ENCODE measurements around the gene VAMP8. TPM values are rescaled to one million over a fixed set of nuclear protein-coding genes. Genes with fewer than 3 reads are reported as not detected.
"Not testable (repeated sequence)": the region's sequence is repeated elsewhere in the genome, so short reads cannot be mapped to it uniquely, and the experiment has no call there.

The VAMP8 gene
- total RNA-seq, 1 donor from 2014 or later = 86.1 TPM

DNA sequence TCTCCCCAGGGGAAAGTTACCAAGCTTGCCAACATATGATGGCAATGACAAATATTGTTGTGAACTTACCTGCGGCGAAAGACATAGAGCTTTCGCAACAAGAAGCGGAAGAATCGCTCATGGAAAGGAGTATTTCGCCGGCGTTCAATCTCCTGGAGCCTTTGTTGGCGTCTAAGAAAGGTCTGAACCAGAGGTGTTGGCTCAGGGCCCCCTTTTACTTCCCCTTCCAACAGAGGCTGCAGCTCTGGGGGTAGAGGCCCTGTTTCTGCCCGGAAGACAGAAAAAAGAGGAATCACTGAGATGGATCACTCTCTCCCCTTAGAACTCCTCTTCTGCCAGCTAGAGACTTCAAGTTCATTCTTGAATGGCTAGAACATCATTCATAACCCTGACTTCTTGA is 26.9 kb upstream of the VAMP8 start:
- Mint-ChIP-seq H3K9me3 (no peaks in the 10 kb centered on the region), H3K4me3 (no peak overlapping the region), H3K27ac (no peak overlapping the region), H3K4me1 (ENCODE audit: low read depth) (peaks cover 8% of the 10 kb centered on the region), H3K27me3 (ENCODE audit: insufficient read depth) (no peaks in the 10 kb centered on the region), H3K36me3 (ENCODE audit: low read depth) (peaks cover 46% of the 10 kb centered on the region)
- intact Hi-C loops (cut with micrococcal nuclease) = no loop called here
- no peak for DNase-seq (ENCODE audit: low spot score)

DNA sequence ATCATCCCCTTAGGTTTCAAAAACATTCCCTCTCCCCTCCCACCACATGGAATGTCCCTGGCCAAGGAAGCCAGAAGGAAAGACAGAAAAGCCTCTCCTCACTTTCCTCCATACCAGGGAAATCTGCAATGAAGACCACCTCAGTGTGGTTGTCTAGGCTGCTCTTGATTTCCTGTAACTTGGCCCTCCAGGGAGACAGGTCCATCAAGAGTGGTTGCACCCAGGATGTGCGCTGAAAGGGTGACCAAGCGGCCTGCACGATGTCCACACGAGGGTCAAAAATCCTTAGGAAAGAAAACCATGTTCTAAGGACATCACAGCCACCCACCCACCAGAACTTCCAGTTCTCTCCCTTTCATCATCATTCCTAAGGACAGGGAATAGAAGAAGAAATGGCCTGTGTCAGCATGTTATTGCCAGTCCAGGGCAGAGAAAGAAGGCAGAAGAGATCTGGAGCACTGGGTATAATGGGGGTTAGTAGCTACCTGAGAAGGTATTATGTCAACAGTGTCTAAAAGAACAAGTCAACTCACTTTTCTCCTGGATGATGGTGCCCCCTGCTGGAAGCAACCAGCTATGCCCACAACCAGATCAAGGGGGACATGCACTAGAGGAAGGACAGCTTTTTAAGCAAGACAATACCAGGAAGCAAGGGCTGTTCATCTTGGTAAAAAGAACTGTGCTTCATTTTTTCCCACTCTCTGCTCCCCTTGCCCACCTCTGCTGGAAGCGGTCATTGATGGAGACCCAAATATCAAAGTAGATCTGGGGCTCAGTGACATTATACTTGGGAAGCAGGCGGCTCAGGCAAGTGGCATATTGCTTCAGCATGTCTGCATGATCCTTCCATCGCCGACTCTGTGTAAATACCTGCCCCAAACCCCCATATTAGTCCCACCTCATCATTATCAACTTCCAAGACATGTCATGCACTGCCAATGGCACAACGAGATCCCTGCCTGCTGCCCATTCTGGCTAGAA is 25.4 kb upstream of the VAMP8 start:
- intact Hi-C loops (cut with micrococcal nuclease) = loop anchor here (1.0 to 2.0 kb wide), 5 partner anchors 13 to 225 kb away; partner anchors contain the start of genes ELMOD3, MAT2A, RETSAT and TGOLN2
- no peak overlapping the region for H3K27ac Mint-ChIP-seq
- peaks cover 8% of the 10 kb centered on the region for H3K4me1 Mint-ChIP-seq (ENCODE audit: low read depth)
- DNase-seq (ENCODE audit: low spot score) = peak; percentile 80
- H3K27me3 Mint-ChIP-seq (ENCODE audit: insufficient read depth) = no peaks in the 10 kb centered on the region
- H3K9me3 Mint-ChIP-seq = no peaks in the 10 kb centered on the region
- peaks cover 37% of the 10 kb centered on the region for H3K36me3 Mint-ChIP-seq (ENCODE audit: low read depth)
- H3K4me3 Mint-ChIP-seq = no peak overlapping the region

DNA sequence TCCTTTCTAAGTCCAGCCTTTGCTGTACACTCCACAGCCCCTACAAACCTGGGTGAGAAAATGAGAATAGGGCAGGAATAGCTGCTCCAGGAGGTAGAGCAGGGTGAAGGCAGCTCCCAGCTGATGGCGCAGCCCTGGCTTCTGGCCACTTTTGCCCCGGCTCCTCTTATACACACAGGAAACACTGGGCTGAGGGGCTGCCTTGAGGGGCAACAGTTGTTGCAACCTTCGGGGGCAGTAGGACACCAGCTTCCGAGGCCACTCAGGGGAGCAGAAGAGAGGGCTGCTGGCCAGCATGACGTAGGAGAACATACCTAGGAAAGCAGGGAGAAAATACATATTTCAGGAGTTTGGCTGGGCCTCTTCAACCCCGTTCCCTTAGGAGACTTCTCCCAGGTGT is 24.2 kb upstream of the VAMP8 start:
- DNase-seq (ENCODE audit: low spot score) = no peak
- no peaks in the 10 kb centered on the region for H3K9me3 Mint-ChIP-seq
- H3K27ac Mint-ChIP-seq = no peak overlapping the region
- H3K36me3 Mint-ChIP-seq (ENCODE audit: low read depth) = peaks cover 35% of the 10 kb centered on the region
- no peaks in the 10 kb centered on the region for H3K27me3 Mint-ChIP-seq (ENCODE audit: insufficient read depth)
- intact Hi-C loops (cut with micrococcal nuclease) = loop anchor here (2.0 kb wide), 2 partner anchors 198 to 226 kb away; partner anchors contain the start of genes ELMOD3, RETSAT and TGOLN2
- H3K4me1 Mint-ChIP-seq (ENCODE audit: low read depth) = peaks cover 13% of the 10 kb centered on the region
- H3K4me3 Mint-ChIP-seq = no peak overlapping the region

DNA sequence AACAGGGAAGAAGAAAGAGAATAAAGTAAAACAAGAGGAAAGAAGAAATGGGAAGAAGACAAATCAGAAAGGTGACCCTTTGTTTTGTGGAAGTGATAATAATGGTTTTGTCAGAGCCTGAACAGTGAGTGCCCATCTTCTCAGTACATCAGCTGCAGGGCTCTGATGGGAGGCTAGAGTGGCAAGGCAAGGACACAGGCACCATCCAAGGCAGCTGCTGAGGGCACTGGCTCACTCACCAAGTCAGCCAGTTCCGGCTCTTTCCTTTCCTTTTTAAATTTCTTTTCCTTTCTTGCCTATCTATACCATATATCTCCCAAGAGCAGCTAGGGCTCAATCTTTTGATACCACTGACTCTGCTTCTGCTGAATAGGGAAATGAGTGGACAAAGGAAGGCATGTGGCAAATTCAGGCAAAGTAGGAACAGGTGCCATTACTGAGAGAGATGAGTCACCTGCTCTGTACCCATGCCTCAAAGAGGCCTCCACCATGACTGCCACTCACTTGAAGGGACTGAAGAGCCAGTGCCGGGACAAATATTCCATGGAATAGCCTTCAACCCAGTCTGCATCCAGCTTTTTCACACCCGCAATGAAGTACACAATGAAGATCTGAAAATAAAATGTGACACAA is 22.3 kb upstream of the VAMP8 start:
- Mint-ChIP-seq H3K9me3 (no peaks in the 10 kb centered on the region), H3K27ac (no peak overlapping the region), H3K36me3 (ENCODE audit: low read depth) (peaks cover 35% of the 10 kb centered on the region)

DNA sequence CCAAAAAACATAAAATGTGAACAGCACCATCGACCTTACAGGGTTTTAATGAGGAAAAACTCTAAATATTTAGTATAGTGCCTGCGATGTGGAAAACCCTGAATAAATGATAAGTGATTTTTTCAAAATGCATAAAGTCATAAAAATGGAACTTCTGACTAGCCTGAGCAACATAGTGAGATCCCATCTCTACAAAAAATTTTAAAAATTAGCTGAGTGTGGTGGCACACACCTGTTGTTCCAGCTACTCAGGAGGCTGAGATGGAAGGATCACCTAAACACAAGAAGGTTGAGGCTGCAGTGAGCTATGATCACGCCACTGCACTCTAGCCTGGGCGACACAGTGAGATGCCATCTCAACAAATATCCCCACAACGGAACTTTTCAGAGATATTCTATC is 20.3 kb upstream of the VAMP8 start:
- Mint-ChIP-seq H3K27ac (no peak overlapping the region), H3K27me3 (ENCODE audit: insufficient read depth) (no peaks in the 10 kb centered on the region), H3K36me3 (ENCODE audit: low read depth) (peaks cover 20% of the 10 kb centered on the region), H3K4me1 (ENCODE audit: low read depth) (peaks cover 32% of the 10 kb centered on the region), H3K4me3 (no peak overlapping the region), H3K9me3 (no peaks in the 10 kb centered on the region)
- no peak for DNase-seq (ENCODE audit: low spot score)
- intact Hi-C loops (cut with micrococcal nuclease) = no loop called here

More for the DNA sequence above, 22.3 kb upstream of the VAMP8 start:
- Mint-ChIP-seq H3K4me1 (ENCODE audit: low read depth) (peaks cover 25% of the 10 kb centered on the region), H3K4me3 (no peak overlapping the region), H3K27me3 (ENCODE audit: insufficient read depth) (no peaks in the 10 kb centered on the region)
- DNase-seq (ENCODE audit: low spot score) = no peak
- intact Hi-C loops (cut with micrococcal nuclease) = no loop called here

DNA sequence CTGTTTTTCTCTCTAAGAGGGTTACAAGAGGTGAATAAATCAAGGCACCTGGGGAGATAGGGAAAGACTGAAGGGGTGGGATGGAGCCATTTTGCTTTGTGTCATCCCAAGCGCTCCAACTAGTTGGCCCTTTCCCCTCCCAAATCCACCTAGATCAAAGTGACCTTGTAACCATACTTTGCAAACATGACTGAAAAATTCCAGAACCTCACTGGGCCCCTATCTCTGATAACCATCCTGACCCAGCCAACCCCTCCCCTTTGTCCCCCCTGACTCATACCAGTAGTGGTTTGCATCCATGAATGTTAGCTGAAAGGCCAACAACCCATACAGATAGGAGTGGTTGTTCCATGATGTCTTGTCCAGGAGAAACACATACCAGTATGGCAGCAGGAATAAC is 19.2 kb upstream of the VAMP8 start:
- H3K27ac Mint-ChIP-seq = no peak overlapping the region
- H3K36me3 Mint-ChIP-seq (ENCODE audit: low read depth) = peaks cover 17% of the 10 kb centered on the region
- H3K4me3 Mint-ChIP-seq = no peak overlapping the region
- peaks cover 27% of the 10 kb centered on the region for H3K4me1 Mint-ChIP-seq (ENCODE audit: low read depth)
- no peaks in the 10 kb centered on the region for H3K9me3 Mint-ChIP-seq
- intact Hi-C loops (cut with micrococcal nuclease) = no loop called here
- no peaks in the 10 kb centered on the region for H3K27me3 Mint-ChIP-seq (ENCODE audit: insufficient read depth)
- no peak for DNase-seq (ENCODE audit: low spot score)

DNA sequence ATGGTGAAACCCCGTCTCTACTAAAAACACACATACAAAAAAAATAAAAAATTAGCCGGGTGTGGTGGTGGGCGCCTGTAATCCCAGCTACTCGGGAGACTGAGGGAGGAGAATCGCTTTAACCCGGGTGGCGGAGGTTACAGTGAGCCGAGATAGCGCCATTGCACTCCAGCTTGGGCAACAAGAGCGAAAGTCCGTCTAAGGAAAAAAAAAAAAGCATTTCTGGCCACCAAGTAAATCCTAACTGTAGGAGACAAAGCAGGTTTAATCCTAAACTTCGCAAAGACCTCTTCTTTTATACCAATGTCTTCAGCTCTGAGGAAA is 17.0 kb upstream of the VAMP8 start:
- H3K36me3 Mint-ChIP-seq (ENCODE audit: low read depth); DNase-seq (ENCODE audit: low spot score); H3K9me3 Mint-ChIP-seq; H3K27me3 Mint-ChIP-seq (ENCODE audit: insufficient read depth): not testable (repeated sequence)
- peak overlapping the region; percentile 81 for H3K27ac Mint-ChIP-seq
- intact Hi-C loops (cut with micrococcal nuclease) = loop anchor here (2.0 kb wide), 1 partner anchor 56 kb away; the partner anchor contains the start of gene USP39
- H3K4me1 Mint-ChIP-seq (ENCODE audit: low read depth) = peaks cover 36% of the 10 kb centered on the region
- peak overlapping the region; percentile 94 for H3K4me3 Mint-ChIP-seq

DNA sequence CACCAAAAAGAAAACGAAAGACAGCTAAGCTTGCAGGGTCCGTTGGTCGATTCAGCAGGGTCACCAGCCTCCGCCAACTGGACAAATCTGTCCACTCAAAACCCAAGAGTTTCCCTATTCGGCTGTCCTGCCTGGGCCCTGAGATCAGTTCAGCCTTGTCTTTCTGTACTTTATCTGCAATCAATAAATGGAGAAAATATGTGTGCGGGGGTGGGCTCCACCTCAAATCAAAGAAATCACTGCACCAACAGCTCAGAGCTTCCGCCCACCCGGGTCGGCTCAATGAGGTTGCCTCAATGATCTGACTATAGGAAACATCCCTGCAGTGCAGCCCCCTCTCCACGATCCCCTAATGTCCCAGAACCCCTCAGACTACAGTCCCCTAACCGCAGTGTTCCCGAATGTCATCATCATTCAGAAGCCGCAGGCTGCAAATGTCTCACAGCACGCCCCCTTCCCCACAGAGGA is 16.5 kb upstream of the VAMP8 start:
- Mint-ChIP-seq H3K4me1 (ENCODE audit: low read depth) (peaks cover 36% of the 10 kb centered on the region), H3K27me3 (ENCODE audit: insufficient read depth) (no peaks in the 10 kb centered on the region), H3K4me3 (peak overlapping the region; percentile 94), H3K9me3 (no peaks in the 10 kb centered on the region), H3K27ac (peak overlapping the region; percentile 81), H3K36me3 (ENCODE audit: low read depth) (peaks cover 8% of the 10 kb centered on the region)
- DNase-seq (ENCODE audit: low spot score) = no peak
- intact Hi-C loops (cut with micrococcal nuclease) = loop anchor here (1.0 to 2.0 kb wide), 7 partner anchors 17 to 207 kb away; partner anchors contain the start of genes ELMOD3, MAT2A, RETSAT and RNF181

DNA sequence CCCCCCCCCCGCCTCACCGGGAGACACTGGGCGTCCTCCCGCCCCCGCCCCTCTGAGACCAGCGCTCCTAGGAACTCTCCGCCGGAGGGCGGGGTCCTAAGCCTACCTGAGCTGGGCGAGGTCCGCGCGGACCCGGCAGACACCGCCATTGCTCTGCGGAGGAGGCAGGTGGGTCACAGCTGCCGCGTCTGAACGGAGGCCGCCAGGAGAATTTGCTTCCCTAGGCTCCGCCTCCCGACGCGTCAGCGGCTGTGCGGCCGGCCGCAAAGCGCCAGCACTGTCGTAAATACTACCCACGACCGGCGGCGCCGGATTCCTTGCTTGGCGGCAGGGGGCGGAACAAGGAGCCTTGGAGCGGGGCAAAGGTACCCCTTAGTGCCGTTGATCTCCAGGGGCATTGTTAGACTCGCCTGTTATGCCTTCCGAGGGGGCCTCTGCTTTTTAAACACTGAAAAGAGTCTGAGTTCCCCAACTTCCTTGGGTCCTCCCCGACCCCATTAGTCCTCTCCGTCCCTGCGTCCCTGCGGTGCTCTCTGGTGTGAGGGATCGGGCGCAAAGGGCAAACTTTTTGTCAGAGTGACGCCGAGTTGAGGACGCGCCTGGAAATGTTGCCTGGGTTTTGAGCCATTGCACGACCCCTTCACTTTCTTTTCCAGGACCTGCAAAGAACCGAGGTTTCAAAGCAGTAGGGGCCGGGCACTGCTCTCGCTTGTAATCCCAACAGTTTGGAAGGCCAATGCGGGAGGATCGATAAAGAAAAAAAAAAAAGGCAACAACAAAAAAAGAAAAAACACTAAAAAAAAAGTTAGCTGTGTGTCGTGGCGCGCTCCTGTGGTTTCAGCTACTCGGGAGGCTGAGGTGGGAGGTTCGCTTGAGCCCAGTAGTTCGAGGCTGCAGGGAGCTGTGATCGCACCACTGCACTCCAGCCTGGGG is 15.8 kb upstream of the VAMP8 start, which contains the start of gene GGCX:
Gene GGCX (minus strand): TSS at position 214 of the 933 bp plus-strand sequence. CDS start 65 bp downstream, at position 149.
- H3K36me3 Mint-ChIP-seq (ENCODE audit: low read depth) = peaks cover 5% of the 10 kb centered on the region
- H3K9me3 Mint-ChIP-seq = no peaks in the 10 kb centered on the region
- peaks cover 36% of the 10 kb centered on the region for H3K4me1 Mint-ChIP-seq (ENCODE audit: low read depth)
- DNase-seq (ENCODE audit: low spot score) = peak; percentile 88
- intact Hi-C loops (cut with micrococcal nuclease) = loop anchor here (1.0 to 2.0 kb wide), 7 partner anchors 17 to 207 kb away; partner anchors contain the start of genes ELMOD3, MAT2A, RETSAT and RNF181
- peak within 1 kb of the TSS; percentile 81 for H3K27ac Mint-ChIP-seq
- H3K27me3 Mint-ChIP-seq (ENCODE audit: insufficient read depth) = no peaks in the 10 kb centered on the region
- H3K4me3 Mint-ChIP-seq = peak within 1 kb of the TSS; percentile 94

DNA sequence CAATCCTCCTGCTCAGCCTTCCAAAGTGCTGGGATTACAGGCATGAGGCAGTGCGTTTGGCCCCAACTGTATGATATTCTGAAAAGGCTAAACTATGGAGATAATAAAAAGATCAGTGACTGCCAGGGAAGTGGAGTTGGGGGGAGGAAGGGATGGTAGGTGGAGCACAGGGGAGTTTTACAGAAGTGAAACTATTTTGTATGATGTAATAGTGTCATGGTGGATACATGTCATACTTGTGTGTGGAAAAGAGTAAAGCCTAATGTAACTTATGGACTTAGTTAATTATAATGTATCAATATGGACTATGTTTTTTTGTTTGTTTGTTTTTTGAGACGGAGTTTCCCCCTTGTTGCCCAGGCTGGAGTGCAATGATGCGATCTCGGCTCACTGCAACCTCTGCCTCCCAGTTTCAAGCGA is 13.2 kb upstream of the VAMP8 start:
- H3K27ac Mint-ChIP-seq = no peak overlapping the region
- H3K27me3 Mint-ChIP-seq (ENCODE audit: insufficient read depth) = peaks cover 3% of the 10 kb centered on the region
- no peaks in the 10 kb centered on the region for H3K36me3 Mint-ChIP-seq (ENCODE audit: low read depth)
- intact Hi-C loops (cut with micrococcal nuclease) = no loop called here
- H3K4me1 Mint-ChIP-seq (ENCODE audit: low read depth) = peaks cover 27% of the 10 kb centered on the region
- DNase-seq (ENCODE audit: low spot score) = no peak
- H3K4me3 Mint-ChIP-seq = no peak overlapping the region
- H3K9me3 Mint-ChIP-seq = no peaks in the 10 kb centered on the region

DNA sequence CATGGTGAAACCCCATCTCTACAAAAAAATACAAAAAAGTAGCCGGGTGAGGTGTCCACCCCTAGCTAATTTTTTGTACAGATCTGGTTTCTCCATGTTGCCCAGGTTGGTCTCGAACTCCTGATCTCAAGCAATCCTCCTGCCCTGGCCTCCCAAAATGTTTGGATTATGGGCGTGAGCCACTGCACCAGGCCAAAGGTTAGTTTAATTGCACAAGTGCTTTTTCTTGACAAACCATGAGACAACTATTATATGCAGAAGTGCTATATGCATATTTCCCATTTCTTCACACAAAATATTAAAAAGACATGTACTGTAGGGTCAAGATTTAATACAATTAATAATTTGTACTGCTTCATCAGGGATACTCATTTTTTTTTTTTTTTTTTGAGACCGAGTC is 11.1 kb upstream of the VAMP8 start:
- no peak for DNase-seq (ENCODE audit: low spot score)
- H3K9me3 Mint-ChIP-seq = no peaks in the 10 kb centered on the region
- peaks cover 9% of the 10 kb centered on the region for H3K4me1 Mint-ChIP-seq (ENCODE audit: low read depth)
- no peak overlapping the region for H3K4me3 Mint-ChIP-seq
- no peak overlapping the region for H3K27ac Mint-ChIP-seq
- intact Hi-C loops (cut with micrococcal nuclease) = no loop called here
- H3K36me3 Mint-ChIP-seq (ENCODE audit: low read depth) = no peaks in the 10 kb centered on the region
- peaks cover 17% of the 10 kb centered on the region for H3K27me3 Mint-ChIP-seq (ENCODE audit: insufficient read depth)

DNA sequence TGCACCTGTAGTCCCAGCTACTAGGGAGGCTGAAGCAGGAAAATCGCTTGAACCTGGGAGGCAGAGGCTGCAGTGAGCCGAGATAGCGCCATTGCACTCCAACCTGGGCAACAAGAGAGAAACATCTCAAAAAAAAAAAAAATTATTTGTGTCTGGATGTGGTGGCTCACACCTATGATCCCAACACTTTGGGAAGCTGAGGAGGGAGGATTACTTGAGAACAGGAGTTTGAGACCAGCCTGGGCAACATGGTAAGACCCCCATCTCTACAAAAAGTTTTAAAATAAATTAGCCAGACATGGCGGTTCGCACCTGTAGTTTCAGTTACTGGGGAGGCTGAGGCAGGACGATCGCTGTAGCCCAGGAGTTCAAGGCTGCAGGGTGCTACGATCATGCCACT is 1.6 kb upstream of the VAMP8 start:
- H3K4me1 Mint-ChIP-seq (ENCODE audit: low read depth) = peaks cover 35% of the 10 kb centered on the region
- H3K4me3 Mint-ChIP-seq = no peak overlapping the region
- H3K36me3 Mint-ChIP-seq (ENCODE audit: low read depth) = peaks cover 7% of the 10 kb centered on the region
- no peak overlapping the region for H3K27ac Mint-ChIP-seq
- peaks cover 13% of the 10 kb centered on the region for H3K27me3 Mint-ChIP-seq (ENCODE audit: insufficient read depth)
- no peaks in the 10 kb centered on the region for H3K9me3 Mint-ChIP-seq
- intact Hi-C loops (cut with micrococcal nuclease) = no loop called here
- DNase-seq (ENCODE audit: low spot score) = no peak

Data from activated T-helper 1 cell treated with anti-CD3 and anti-CD28 coated beads, Interleukin-12 subunit alpha, Interleukin-12 subunit beta, Interleukin-2, Interleukin-4 antibody, amounts not matched to agents 30 ng/mL and 10 ng/mL and 1 ng/mL, durations not matched to agents 14 hours and 24 hours and 36 hours (primary cell).